ENCODE results near the gene PATZ1. TPM values are rescaled to one million over a fixed set of nuclear protein-coding genes. Genes with fewer than 3 reads are reported as not detected.

The PATZ1 gene, protein sequence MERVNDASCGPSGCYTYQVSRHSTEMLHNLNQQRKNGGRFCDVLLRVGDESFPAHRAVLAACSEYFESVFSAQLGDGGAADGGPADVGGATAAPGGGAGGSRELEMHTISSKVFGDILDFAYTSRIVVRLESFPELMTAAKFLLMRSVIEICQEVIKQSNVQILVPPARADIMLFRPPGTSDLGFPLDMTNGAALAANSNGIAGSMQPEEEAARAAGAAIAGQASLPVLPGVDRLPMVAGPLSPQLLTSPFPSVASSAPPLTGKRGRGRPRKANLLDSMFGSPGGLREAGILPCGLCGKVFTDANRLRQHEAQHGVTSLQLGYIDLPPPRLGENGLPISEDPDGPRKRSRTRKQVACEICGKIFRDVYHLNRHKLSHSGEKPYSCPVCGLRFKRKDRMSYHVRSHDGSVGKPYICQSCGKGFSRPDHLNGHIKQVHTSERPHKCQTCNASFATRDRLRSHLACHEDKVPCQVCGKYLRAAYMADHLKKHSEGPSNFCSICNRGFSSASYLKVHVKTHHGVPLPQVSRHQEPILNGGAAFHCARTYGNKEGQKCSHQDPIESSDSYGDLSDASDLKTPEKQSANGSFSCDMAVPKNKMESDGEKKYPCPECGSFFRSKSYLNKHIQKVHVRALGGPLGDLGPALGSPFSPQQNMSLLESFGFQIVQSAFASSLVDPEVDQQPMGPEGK
- 8.8 and 14.9 TPM in 2 replicates for total RNA-seq

GRCh38 chr22:31346255-31346732, at the start of gene PATZ1:
PATZ1 (minus strand) TSS chr22:31346346; CDS start chr22:31345602, 744 bp downstream.

GRCh38 chr22:31292236-31292989, 53.7 kb downstream of the PATZ1 start, which contains the start of gene PIK3IP1:
PIK3IP1 (minus strand) TSS chr22:31292488; CDS start chr22:31292344, 144 bp downstream.

Other genes starting within 250 kb of the PATZ1 start
- gene SELENOM, start 238.8 kb downstream of the PATZ1 start, total RNA-seq: 62.4 and 83.5 TPM in 2 replicates
- 0.16 and 0.17 TPM in 2 replicates for gene INPP5J, start 223.4 kb downstream of the PATZ1 start, total RNA-seq
- 0.16 TPM in 1 of 2 replicates, not detected in the other for gene PLA2G3, start 205.8 kb downstream of the PATZ1 start, total RNA-seq
- gene RNF185, start 186.2 kb downstream of the PATZ1 start, total RNA-seq: 24.3 and 26.2 TPM in 2 replicates
- 16.9 and 21.3 TPM in 2 replicates for gene LIMK2, start 134.0 kb downstream of the PATZ1 start, total RNA-seq
- 37.4 and 54.0 TPM in 2 replicates for gene PIK3IP1, start 53.9 kb downstream of the PATZ1 start, total RNA-seq
- gene DRG1, start 53.3 kb upstream of the PATZ1 start, total RNA-seq: 86.5 and 104 TPM in 2 replicates
- gene EIF4ENIF1, start 143.5 kb upstream of the PATZ1 start, total RNA-seq: 7.4 and 7.9 TPM in 2 replicates
- gene SFI1, start 150.2 kb upstream of the PATZ1 start, total RNA-seq: 8.2 and 9.9 TPM in 2 replicates